HEK293 (cell line): ENCODE measurements around the gene EML6.

Experiments
- BCL11A ChIP-seq: fragments of 450-650 bp; formaldehyde crosslinking; IDR thresholded peaks from 2 replicates; pipeline ENCODE4 v1.5.1; 2016; ENCODE audit warnings: low read depth, missing biosample characterization, missing genetic modification characterization
- CTCF ChIP-seq: fragments of 450-650 bp; formaldehyde crosslinking; IDR thresholded peaks from 2 replicates; pipeline ENCODE4 v1.5.1; 2016; ENCODE audit warnings: missing biosample characterization, missing genetic modification characterization
- TCF7L2 ChIP-seq: IDR thresholded peaks from 2 replicates; pipeline ENCODE4 v1.6.1; 2011; ENCODE audit warnings: low read depth, mild to moderate bottlenecking, inconsistent platforms, low read length, moderate library complexity, borderline replicate concordance
- ZBTB10 ChIP-seq: fragments of 450-650 bp; formaldehyde crosslinking; IDR thresholded peaks from 2 replicates; pipeline ENCODE4 v1.5.1; 2016; ENCODE audit warnings: missing biosample characterization, missing genetic modification characterization
- ZBTB17 ChIP-seq: fragments of 450-650 bp; formaldehyde crosslinking; IDR thresholded peaks from 2 replicates; pipeline ENCODE4 v1.5.1; 2016; ENCODE audit warnings: missing biosample characterization, missing genetic modification characterization
- ZNF10 ChIP-seq: fragments of 450-650 bp; formaldehyde crosslinking; IDR thresholded peaks from 2 replicates; pipeline ENCODE4 v1.5.1; 2017; ENCODE audit warnings: missing biosample characterization, missing genetic modification characterization
- ZNF140 ChIP-seq: fragments of 450-650 bp; formaldehyde crosslinking; IDR thresholded peaks from 2 replicates; pipeline ENCODE4 v1.5.1; 2016; ENCODE audit warnings: missing biosample characterization, missing genetic modification characterization
- ZNF324 ChIP-seq: fragments of 450-650 bp; formaldehyde crosslinking; IDR thresholded peaks from 2 replicates; pipeline ENCODE4 v1.5.1; 2016; ENCODE audit warnings: missing biosample characterization, missing genetic modification characterization
- ZNF549 ChIP-seq: fragments of 450-650 bp; IDR thresholded peaks from 2 replicates; pipeline ENCODE4 v1.5.1; 2018; ENCODE audit warnings: missing biosample characterization, missing genetic modification characterization, mild to moderate bottlenecking, inconsistent platforms, moderate library complexity

- TF ChIP-seq ZNF549 (tag by site-specific recombination), result no peak
- no peak for TF ChIP-seq ZNF10 (tag by site-specific recombination)
- TF ChIP-seq CTCF (tag by site-specific recombination), result no peak
- TF ChIP-seq ZBTB10, result no peak
- no peak for TF ChIP-seq ZNF324 (tag by site-specific recombination)
- TF ChIP-seq TCF7L2, result no peak
- no peak for TF ChIP-seq ZNF140 (tag by site-specific recombination)
- TF ChIP-seq BCL11A (tag by site-specific recombination), result no peak
- no peak for TF ChIP-seq ZBTB17
Measured at GRCh38 chr2:54726940-54727339, 3.5 kb downstream of the EML6 start.
